ENCODE measurements around the gene IHH.
A peak's percentile ranks its signal among the peaks of the same experiment; 100 is the strongest.

The IHH gene

GRCh38 chr2:219018286-219018685, 42.4 kb downstream of the IHH start:
- DNase-seq: no peak

GRCh38 chr2:219017201-219017931, 43.4 kb downstream of the IHH start:
- no peak for DNase-seq

GRCh38 chr2:219016721-219017120, 44.0 kb downstream of the IHH start:
- DNase-seq: no peak

GRCh38 chr2:219010873-219011272, 49.8 kb downstream of the IHH start:
- DNase-seq: no peak

GRCh38 chr2:219010162-219010756, 50.5 kb downstream of the IHH start:
- peak; percentile 39 to 67 for DNase-seq

- DNase-seq: no peak
Observed at GRCh38 chr2:219009294-219009693, 51.4 kb downstream of the IHH start.

Measured in SHP77 (cell line).